ENCODE measurements around the gene NME2. TPM values are rescaled to one million over a fixed set of nuclear protein-coding genes. Genes with fewer than 3 reads are reported as not detected.
A peak's percentile ranks its signal among the peaks of the same experiment; 100 is the strongest.

Gene NME2
- total and polyA plus RNA-seq, 2 of the 8 experiments (the other 6 are each of a cell fraction or from before 2014, with no cell fraction given), result 827 to 929 TPM

- TF ChIP-seq KDM5A (IDR thresholded peaks at IDR 0.05; ENCODE audit: low read length), result no peak
- no peak for TF ChIP-seq BRCA1 (IDR thresholded peaks at IDR 0.05; ENCODE audit: low read depth, low read length)
- no peak for TF ChIP-seq RAD21 (IDR thresholded peaks at IDR 0.05 in 1 of 2, conservative IDR thresholded peaks at IDR 0.05 in 1 of 2; ENCODE audit: low read depth in 2 of 2, low read length in 2 of 2)
- TF ChIP-seq JUN (IDR thresholded peaks at IDR 0.05; ENCODE audit: low read depth, low read length), result no peak
- TF ChIP-seq EZH2 (IDR thresholded peaks at IDR 0.05; ENCODE audit: low read depth, low read length, severe bottlenecking), result no peak
- H2BK120ac ChIP-seq (replicated peaks; ENCODE audit: low read depth, low read length), result no peak overlapping the region
- H3K56ac ChIP-seq (replicated peaks; ENCODE audit: insufficient read length, low read depth, low read length), result no peak overlapping the region
- WGBS, 2 experiments (ENCODE audit: extremely low coverage in 1 of 2, insufficient coverage in 1 of 2, insufficient read length in 1 of 2, insufficient replicate concordance in 2 of 2, low coverage in 1 of 2, low lambda C conversion rate in 2 of 2, missing lambda C conversion rate in 1 of 2), result 97% methylated on average over 8 of the region's 8 CpGs; no CpG with 5 or more reads in 1 of the 2 experiments
- H3K14ac ChIP-seq (ENCODE audit: insufficient read length), result no peak overlapping the region
- no peak overlapping the region for H2BK20ac ChIP-seq (ENCODE audit: low read length)
- no peak overlapping the region for H4K91ac ChIP-seq (replicated peaks; ENCODE audit: insufficient read length, low read length)
- no peak overlapping the region for H4K5ac ChIP-seq (ENCODE audit: insufficient read length, low read depth, low read length)
- H3K4me2 ChIP-seq (ENCODE audit: insufficient read depth in 1 of 2, low read depth in 2 of 2, low read length in 2 of 2), result no peak overlapping the region; a peak in 1 of 4 replicates
- H2AK5ac ChIP-seq (ENCODE audit: low read depth, low read length), result no peak overlapping the region
- no peak overlapping the region for H2BK5ac ChIP-seq (ENCODE audit: low read depth, low read length)
- H3K18ac ChIP-seq (ENCODE audit: extremely low read depth, low read length), result no peak overlapping the region
- no peak overlapping the region; a peak in 1 of 7 replicates for H3K9ac ChIP-seq (replicated peaks in 1 of 4; ENCODE audit: extremely low read depth in 1 of 4, low read depth in 3 of 4, low read length in 3 of 4)
- peaks cover 18 to 34% (median 24%) of the 10 kb centered on the region in 4 experiments for H3K36me3 ChIP-seq (ENCODE audit: control insufficient read depth in 2 of 4, insufficient read depth in 4 of 4, low read length in 3 of 4)
- ChIA-PET POLR2A (ENCODE audit: partially characterized antibody) (interaction anchor here (1.0 to 6.1 kb wide), 8 partner anchors 9 to 155 kb away, joined by 3 to 82 read pairs (median 5); partner anchors contain the start of genes NME2 and SPAG9), CTCF (ENCODE audit: partially characterized antibody) (interaction anchor here (1.2 to 1.3 kb wide), 3 partner anchors 10 to 155 kb away, joined by 3 to 8 read pairs (median 4); no protein-coding TSS in a partner anchor)
- H3K4me3 ChIP-seq (ENCODE audit: extremely low read depth in 1 of 4, insufficient read depth in 2 of 4, low read depth in 3 of 4, low read length in 4 of 4), result peak overlapping the region in 1 of 4 experiments; percentile 14; a peak in 1 of 8 replicates
- H3K79me1 ChIP-seq (ENCODE audit: low read depth, low read length), result peaks cover 14% of the 10 kb centered on the region
- DNase-seq (ENCODE audit: low read depth in 1 of 2, low spot score in 2 of 2), result no peak
- H3K27ac ChIP-seq (ENCODE audit: low read depth, low read length), result no peak overlapping the region
- FAIRE-seq, result no peak
- no peak overlapping the region for H2BK15ac ChIP-seq (ENCODE audit: low read length)
- no peaks in the 10 kb centered on the region for H3K27me3 ChIP-seq (replicated peaks in 1 of 4; ENCODE audit: control insufficient read depth in 3 of 4, extremely low read depth in 1 of 4, insufficient read depth in 3 of 4, low read length in 3 of 4)
- peaks cover 5% of the 10 kb centered on the region for H3K23me2 ChIP-seq (ENCODE audit: low read depth, low read length)
- no peak overlapping the region for H3K23ac ChIP-seq (ENCODE audit: insufficient read length)
- H3K4ac ChIP-seq (replicated peaks; ENCODE audit: insufficient read length, low read depth, low read length), result no peak overlapping the region
- H2AFZ ChIP-seq (ENCODE audit: low read length), result no peak overlapping the region
- no peaks in the 10 kb centered on the region for H3K9me3 ChIP-seq (ENCODE audit: insufficient read depth in 2 of 2, low read depth in 1 of 2, low read length in 1 of 2)
- H2BK12ac ChIP-seq (ENCODE audit: low read depth, low read length), result no peak overlapping the region
- H3K4me1 ChIP-seq (replicated peaks in 1 of 4; ENCODE audit: control insufficient read depth in 3 of 4, insufficient read depth in 4 of 4, low read length in 3 of 4), result peaks cover 0 to 2% (median 0%) of the 10 kb centered on the region in 4 experiments; a peak in 3 of 7 replicates
- H3K79me2 ChIP-seq (ENCODE audit: control insufficient read depth in 1 of 2, insufficient read depth in 2 of 2, low read length in 2 of 2), result peaks cover 10 to 52% of the 10 kb centered on the region in 2 experiments
- peaks cover 0 to 6% of the 10 kb centered on the region in 2 experiments for H4K20me1 ChIP-seq (replicated peaks in 1 of 2; ENCODE audit: control insufficient read depth in 1 of 2, insufficient read depth in 2 of 2, low read length in 2 of 2)
- H4K8ac ChIP-seq (ENCODE audit: extremely low read depth, insufficient read depth, low read length), result no peak overlapping the region
Observed at GRCh38 chr17:51155416-51155815, 10.8 kb upstream of the NME2 start.

All from H1 (cell line).